HEK293T (cell line): ENCODE results near the gene CAPS.

Source experiments
- ARNT ChIP-seq: fragments of 450-650 bp; IDR thresholded peaks from 2 replicates; pipeline ENCODE4 v1.6.1; 2017; ENCODE audit warnings: mild to moderate bottlenecking
- BHLHE40 ChIP-seq: fragments of 450-650 bp; IDR thresholded peaks from 2 replicates; pipeline ENCODE4 v1.6.1; 2016; ENCODE audit warnings: mild to moderate bottlenecking, moderate library complexity, borderline replicate concordance
- CTBP1 ChIP-seq: fragments of 450-650 bp; IDR thresholded peaks from 2 replicates; pipeline ENCODE4 v1.6.1; 2016; ENCODE audit warnings: borderline replicate concordance
- ELF4 ChIP-seq: fragments of 450-650 bp; IDR thresholded peaks from 2 replicates; pipeline ENCODE4 v1.6.1; 2017; ENCODE audit warnings: antibody characterized with exemption
- FOXA1 ChIP-seq: fragments of 450-650 bp; IDR thresholded peaks from 2 replicates; pipeline ENCODE4 v1.6.1; 2016; ENCODE audit warnings: mild to moderate bottlenecking
- FOXK2 ChIP-seq: fragments of 450-650 bp; IDR thresholded peaks from 2 replicates; pipeline ENCODE4 v1.6.1; 2016; ENCODE audit warnings: mild to moderate bottlenecking
- FOXM1 ChIP-seq: fragments of 450-650 bp; IDR thresholded peaks from 2 replicates; pipeline ENCODE4 v1.6.1; 2017; ENCODE audit warnings: mild to moderate bottlenecking, borderline replicate concordance
- HDGF ChIP-seq: fragments of 450-650 bp; IDR thresholded peaks from 2 replicates; pipeline ENCODE4 v1.6.1; 2017; ENCODE audit warnings: antibody characterized with exemption, borderline replicate concordance
- NFRKB ChIP-seq: fragments of 450-650 bp; IDR thresholded peaks from 2 replicates; pipeline ENCODE4 v1.6.1; 2016; ENCODE audit warnings: mild to moderate bottlenecking, moderate library complexity
- SP1 ChIP-seq: fragments of 450-650 bp; IDR thresholded peaks from 2 replicates; pipeline ENCODE4 v1.6.1; 2017
- TARDBP ChIP-seq: fragments of 450-650 bp; IDR thresholded peaks from 2 replicates; pipeline ENCODE4 v1.6.1; 2016
- ZNF384 ChIP-seq: fragments of 450-650 bp; IDR thresholded peaks from 2 replicates; pipeline ENCODE4 v1.6.1; 2016
- TF ChIP-seq, protein P1 (sequence below): fragments of 450-650 bp; IDR thresholded peaks from 2 replicates; pipeline ENCODE4 v1.6.1; 2016

DNA sequence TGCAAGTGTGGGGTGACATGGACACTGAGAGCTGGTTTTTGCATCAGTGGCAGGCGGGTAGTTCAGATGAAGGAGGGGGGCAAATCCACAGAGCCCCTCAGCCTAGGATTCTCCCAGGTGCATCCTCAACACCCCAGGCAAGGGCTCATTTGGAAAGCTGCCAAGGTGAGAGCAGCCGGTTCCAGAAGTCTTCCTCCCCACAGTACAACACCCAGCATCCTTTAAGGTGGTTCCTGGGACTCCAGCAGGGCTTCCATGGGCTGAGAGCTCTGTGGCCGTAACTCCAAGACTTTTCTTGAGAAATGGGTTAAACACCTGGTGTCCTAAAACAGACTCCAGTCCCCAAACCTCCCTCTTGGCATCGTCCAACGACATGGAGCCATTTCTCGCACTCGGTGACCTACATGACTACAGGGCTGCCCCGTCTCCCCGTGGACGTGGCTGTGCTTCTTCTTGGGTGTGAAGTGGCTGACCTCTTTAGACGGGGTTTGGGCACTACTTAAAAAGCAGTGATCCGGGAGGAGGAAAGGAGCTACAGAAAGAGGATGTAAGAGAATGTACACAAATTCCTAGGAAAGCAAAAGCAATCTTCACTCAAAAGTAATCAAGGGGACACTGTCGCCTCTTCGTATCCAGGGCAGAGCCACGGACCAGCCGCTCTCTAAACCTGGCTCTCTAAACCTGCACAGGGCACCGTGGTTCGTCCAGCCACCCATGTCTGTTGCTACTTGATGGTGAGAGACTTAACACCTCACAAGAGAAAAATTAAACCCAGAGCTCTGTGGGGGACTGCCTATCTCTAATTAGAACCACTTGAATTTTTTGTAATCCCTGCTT, 38.4 kb downstream of the CAPS start:
- TF ChIP-seq ARNT (no peak), BHLHE40 (no peak), CTBP1 (no peak), FOXA1 (no peak), FOXM1 (no peak), HDGF (no peak), ELF4 (no peak), SP1 (no peak), NFRKB (no peak), FOXK2 (no peak), ZNF384 (no peak), TARDBP (no peak)
- TF ChIP-seq, protein P1, sequence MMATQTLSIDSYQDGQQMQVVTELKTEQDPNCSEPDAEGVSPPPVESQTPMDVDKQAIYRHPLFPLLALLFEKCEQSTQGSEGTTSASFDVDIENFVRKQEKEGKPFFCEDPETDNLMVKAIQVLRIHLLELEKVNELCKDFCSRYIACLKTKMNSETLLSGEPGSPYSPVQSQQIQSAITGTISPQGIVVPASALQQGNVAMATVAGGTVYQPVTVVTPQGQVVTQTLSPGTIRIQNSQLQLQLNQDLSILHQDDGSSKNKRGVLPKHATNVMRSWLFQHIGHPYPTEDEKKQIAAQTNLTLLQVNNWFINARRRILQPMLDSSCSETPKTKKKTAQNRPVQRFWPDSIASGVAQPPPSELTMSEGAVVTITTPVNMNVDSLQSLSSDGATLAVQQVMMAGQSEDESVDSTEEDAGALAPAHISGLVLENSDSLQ = no peak
